KMS-11 (cell line): ENCODE data around the gene UBE2E3.

Source experiments
- H2AFZ ChIP-seq: fragments of 200-600 bp; sonication (generic); 2 replicates; pipeline ENCODE4 v1.6.1; 2016; ENCODE audit warnings: antibody characterized with exemption, mixed run types, low read depth
- H3K27ac ChIP-seq: fragments of 200-600 bp; sonication (generic); 2 replicates; pipeline ENCODE4 v1.6.1; 2016; ENCODE audit warnings: mild to moderate bottlenecking, mixed run types
- H3K27me3 ChIP-seq: fragments of 200-600 bp; sonication (generic); 2 replicates; pipeline ENCODE4 v1.6.1; 2017; ENCODE audit warnings: mild to moderate bottlenecking, low read depth, mixed run types, moderate library complexity; ENCODE audit not compliant: insufficient read depth
- H3K36me3 ChIP-seq: fragments of 200-600 bp; sonication (generic); 2 replicates; pipeline ENCODE4 v1.6.1; 2017; ENCODE audit warnings: mild to moderate bottlenecking, mixed run types; ENCODE audit not compliant: insufficient read depth
- H3K4me1 ChIP-seq: fragments of 200-600 bp; sonication (generic); 2 replicates; pipeline ENCODE4 v1.6.1; 2016; ENCODE audit warnings: mild to moderate bottlenecking, low read depth, mixed run types; ENCODE audit not compliant: poor library complexity, severe bottlenecking
- H3K4me2 ChIP-seq: fragments of 200-600 bp; sonication (generic); 2 replicates; pipeline ENCODE4 v1.7.0; 2016; ENCODE audit warnings: mild to moderate bottlenecking, mixed run types
- H3K4me3 ChIP-seq: fragments of 200-600 bp; sonication (generic); IDR thresholded peaks from 2 replicates; pipeline ENCODE4 v1.6.1; 2017; ENCODE audit warnings: low read depth, low read length, mixed read lengths; ENCODE audit not compliant: insufficient read depth
- H3K79me2 ChIP-seq: fragments of 200-600 bp; sonication (generic); 2 replicates; pipeline ENCODE4 v1.6.1; 2016; ENCODE audit warnings: low read depth, mixed run types; ENCODE audit not compliant: insufficient read depth
- H3K9ac ChIP-seq: fragments of 200-600 bp; sonication (generic); 2 replicates; pipeline ENCODE4 v1.6.1; 2016; ENCODE audit warnings: mild to moderate bottlenecking, mixed run types
- H4K20me1 ChIP-seq: fragments of 200-600 bp; sonication (generic); 2 replicates; pipeline ENCODE4 v1.6.1; 2016; ENCODE audit warnings: mild to moderate bottlenecking, mixed run types; ENCODE audit not compliant: insufficient read depth
- TF ChIP-seq, protein P1 (sequence below): fragments of 200-600 bp; sonication (generic); conservative IDR thresholded peaks from 2 replicates; pipeline ENCODE4 v1.6.1; 2017; ENCODE audit warnings: low read depth, mild to moderate bottlenecking, antibody characterized with exemption, low read length, moderate library complexity, mixed read lengths

The UBE2E3 gene

GRCh38 chr2:181051861-181052522, 71.6 kb downstream of the UBE2E3 start:
- Histone ChIP-seq H3K4me3 (no peak overlapping the region), H3K79me2 (peaks cover 44% of the 10 kb centered on the region), H3K9ac (no peak overlapping the region), H3K4me2 (peak overlapping the region; percentile 12; the same call in 1 of the 2 replicates), H2AFZ (no peak overlapping the region), H3K27ac (peak overlapping the region; percentile 11; the same call in 1 of the 2 replicates), H3K27me3 (no peaks in the 10 kb centered on the region), H3K4me1 (peaks cover 24% of the 10 kb centered on the region), H4K20me1 (no peaks in the 10 kb centered on the region), H3K36me3 (no peaks in the 10 kb centered on the region)
- TF ChIP-seq, protein P1, sequence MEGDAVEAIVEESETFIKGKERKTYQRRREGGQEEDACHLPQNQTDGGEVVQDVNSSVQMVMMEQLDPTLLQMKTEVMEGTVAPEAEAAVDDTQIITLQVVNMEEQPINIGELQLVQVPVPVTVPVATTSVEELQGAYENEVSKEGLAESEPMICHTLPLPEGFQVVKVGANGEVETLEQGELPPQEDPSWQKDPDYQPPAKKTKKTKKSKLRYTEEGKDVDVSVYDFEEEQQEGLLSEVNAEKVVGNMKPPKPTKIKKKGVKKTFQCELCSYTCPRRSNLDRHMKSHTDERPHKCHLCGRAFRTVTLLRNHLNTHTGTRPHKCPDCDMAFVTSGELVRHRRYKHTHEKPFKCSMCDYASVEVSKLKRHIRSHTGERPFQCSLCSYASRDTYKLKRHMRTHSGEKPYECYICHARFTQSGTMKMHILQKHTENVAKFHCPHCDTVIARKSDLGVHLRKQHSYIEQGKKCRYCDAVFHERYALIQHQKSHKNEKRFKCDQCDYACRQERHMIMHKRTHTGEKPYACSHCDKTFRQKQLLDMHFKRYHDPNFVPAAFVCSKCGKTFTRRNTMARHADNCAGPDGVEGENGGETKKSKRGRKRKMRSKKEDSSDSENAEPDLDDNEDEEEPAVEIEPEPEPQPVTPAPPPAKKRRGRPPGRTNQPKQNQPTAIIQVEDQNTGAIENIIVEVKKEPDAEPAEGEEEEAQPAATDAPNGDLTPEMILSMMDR, result no peak

DNA sequence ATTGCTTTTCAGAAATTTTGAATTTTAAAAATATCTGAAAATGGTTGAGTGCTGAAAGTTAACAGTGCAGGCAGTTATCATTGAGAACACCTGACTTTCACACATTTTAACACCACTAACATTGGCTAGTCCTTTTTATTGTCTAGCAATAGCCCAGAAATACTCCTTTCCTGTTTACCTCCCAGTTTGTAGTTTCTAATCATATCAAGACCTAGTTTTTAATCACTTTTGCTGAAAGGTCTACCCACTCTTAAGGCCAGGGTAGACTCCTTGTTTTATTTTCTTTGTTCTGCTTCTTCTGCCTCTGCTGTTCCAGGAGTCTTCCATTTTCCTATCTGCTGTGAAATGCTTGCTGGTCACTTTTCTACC, 72.1 kb downstream of the UBE2E3 start:
- peaks cover 44% of the 10 kb centered on the region for H3K79me2 ChIP-seq
- peak overlapping the region; percentile 11; the same call in 1 of the 2 replicates for H3K27ac ChIP-seq
- H3K4me2 ChIP-seq, result peak overlapping the region; percentile 12; the same call in 1 of the 2 replicates
- no peaks in the 10 kb centered on the region for H3K36me3 ChIP-seq
- TF ChIP-seq, protein P1, result no peak
- H3K4me1 ChIP-seq, result peaks cover 24% of the 10 kb centered on the region
- no peak overlapping the region for H2AFZ ChIP-seq
- no peaks in the 10 kb centered on the region for H4K20me1 ChIP-seq
- no peak overlapping the region for H3K9ac ChIP-seq
- no peak overlapping the region for H3K4me3 ChIP-seq
- no peaks in the 10 kb centered on the region for H3K27me3 ChIP-seq

DNA sequence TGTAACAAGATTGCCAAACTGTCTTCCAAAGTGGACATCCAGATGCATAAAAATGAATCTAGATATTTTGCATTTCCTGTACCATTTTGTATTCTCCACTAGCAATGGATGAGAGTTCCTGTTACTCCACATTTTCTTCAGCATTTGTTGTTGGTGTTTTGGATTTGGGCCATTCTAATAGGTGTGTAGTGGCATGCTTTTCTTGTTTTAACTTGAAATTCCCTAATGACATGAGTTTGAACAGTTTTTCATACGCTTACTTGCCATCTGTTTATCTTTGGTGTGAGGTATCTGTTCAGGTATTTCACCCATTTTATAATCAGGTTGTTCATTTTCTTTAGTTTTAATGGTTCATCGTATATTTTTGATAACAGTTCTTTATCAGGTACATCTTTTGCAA, 73.9 kb downstream of the UBE2E3 start:
- Histone ChIP-seq H3K27me3 (no peaks in the 10 kb centered on the region), H3K27ac (no peak overlapping the region), H3K9ac (no peak overlapping the region), H4K20me1 (no peaks in the 10 kb centered on the region), H2AFZ (no peak overlapping the region), H3K36me3 (no peaks in the 10 kb centered on the region), H3K79me2 (peaks cover 37% of the 10 kb centered on the region), H3K4me1 (peaks cover 30% of the 10 kb centered on the region), H3K4me2 (no peak overlapping the region), H3K4me3 (no peak overlapping the region)
- TF ChIP-seq, protein P1, result no peak

DNA sequence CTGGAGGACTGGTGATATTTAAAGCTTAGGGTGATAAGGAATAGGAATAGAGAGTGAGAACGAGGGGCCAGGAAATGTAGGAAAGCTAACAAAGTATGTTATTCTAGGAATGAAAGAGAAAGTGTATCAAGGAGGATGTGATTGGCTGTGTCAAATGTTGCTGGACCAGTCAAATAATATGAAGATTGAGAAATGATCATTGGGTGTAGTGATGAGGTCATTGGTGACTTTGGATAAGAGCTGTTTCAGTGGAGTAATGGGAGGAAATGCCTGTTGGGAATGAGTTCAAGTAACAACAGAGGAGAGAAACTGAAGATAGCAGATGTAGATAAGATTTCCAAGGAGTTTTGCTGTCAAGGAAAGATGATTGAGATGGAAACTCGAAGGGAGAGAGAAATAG, 74.4 kb downstream of the UBE2E3 start:
- Histone ChIP-seq H3K27ac (no peak overlapping the region), H3K27me3 (no peaks in the 10 kb centered on the region), H3K4me2 (no peak overlapping the region), H2AFZ (no peak overlapping the region), H3K79me2 (peaks cover 33% of the 10 kb centered on the region), H3K4me1 (peaks cover 30% of the 10 kb centered on the region), H3K4me3 (no peak overlapping the region), H4K20me1 (no peaks in the 10 kb centered on the region), H3K9ac (no peak overlapping the region), H3K36me3 (no peaks in the 10 kb centered on the region)
- TF ChIP-seq, protein P1, result no peak
